GM19397 (cell line): ENCODE data around the gene KHK.
"Not testable (repeated sequence)": the region's sequence is repeated elsewhere in the genome, so short reads cannot be mapped to it uniquely, and the experiment has no call there.

Experiments used
- ATAC-seq: cut with Tn5 transposase; IDR thresholded peaks from one replicate; pipeline ENCODE4 v1.9.1; 2021; ENCODE audit warnings: mild to moderate bottlenecking, moderate library complexity; ENCODE audit not compliant: unreplicated experiment

Gene KHK

DNA sequence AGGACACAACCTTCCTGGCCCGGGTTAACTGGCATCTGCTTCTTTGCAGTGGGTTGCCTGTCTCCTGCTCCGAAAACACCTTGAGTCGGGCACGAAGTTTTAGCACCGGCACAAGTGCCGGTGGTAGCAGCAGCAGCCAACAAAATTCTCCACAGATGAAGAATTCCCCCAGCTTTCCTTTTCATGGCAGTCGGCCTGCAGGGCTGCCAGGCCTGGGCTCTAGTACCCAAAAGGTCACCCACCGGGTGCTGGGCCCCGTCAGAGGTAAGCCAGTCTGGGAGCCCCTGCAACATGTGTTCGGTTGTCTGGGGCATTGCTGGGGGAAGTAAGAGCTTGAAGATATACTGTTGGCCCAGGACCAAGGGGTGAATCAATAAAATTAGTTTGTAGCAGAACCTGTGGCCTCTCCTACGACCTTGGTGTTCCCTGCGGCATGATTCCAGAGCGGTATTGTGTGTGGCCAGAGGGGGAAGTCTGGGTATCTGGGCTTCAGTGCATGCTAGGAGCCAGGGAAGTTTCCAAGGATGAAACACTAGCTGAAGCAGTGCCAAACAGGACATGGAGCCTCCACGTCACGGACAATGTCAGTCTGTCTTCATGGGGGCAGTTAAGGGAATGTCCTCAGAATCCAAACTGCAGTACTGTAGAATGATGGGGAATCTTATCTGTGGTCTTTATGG lies 27.3 kb upstream of the KHK start:
- no peak for ATAC-seq

DNA sequence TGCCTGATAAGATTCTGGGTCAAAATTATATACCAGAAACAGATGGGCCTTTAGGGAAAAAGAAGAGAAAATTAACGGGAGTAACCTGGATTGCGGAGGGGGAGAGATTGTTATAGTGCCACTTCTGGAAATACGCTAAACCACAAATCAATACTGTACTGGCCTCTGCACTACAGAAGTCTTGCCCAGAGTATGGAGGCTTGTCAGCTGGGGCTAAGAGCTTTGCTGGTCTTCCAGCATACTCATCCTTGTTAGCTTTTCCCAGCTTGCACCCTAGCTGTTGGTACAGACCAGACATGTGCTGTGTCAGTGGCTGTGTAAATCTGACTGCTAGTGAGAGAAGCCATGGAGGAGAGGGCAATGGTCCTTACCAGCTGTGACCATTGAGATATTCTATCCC lies 26.2 kb upstream of the KHK start:
- ATAC-seq: no peak

DNA sequence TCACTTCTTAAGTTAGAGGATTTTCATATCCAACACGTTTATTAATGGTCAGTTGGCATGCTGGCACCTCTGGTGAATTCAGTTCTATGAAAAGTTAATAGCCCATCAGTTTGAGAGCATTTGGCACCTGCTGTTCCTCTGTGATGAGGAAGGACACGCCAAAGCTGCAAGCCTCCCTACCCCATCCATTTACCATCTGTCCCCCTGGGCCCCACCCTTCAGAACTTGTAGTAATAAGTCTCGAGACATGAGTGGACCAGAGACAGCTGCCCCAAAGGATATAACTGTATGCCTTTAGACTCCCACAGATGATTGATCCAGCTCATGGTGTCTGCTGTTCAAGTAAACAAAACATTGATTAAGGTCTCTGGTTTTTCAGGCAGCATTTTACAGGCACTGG lies 21.4 kb upstream of the KHK start:
- ATAC-seq: no peak

DNA sequence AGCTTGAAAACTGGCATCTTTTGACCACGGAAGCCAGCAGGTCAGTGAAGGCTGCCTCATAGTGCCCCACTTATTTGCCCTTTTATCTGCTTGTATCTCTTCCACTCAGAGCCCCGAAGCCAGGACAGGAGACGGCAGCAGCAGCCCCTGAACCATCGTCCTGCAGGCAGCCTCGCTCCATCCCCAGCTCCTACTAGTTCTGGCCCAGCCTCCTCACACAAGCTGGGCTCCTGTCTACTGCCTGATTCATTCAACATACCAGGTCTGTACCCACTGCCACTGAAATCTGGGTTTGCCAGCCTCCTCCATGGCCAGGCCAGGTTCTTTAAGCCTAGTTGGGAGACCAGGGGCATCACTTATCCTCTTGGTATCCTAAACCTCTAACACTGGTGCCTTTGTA lies 19.2 kb upstream of the KHK start:
- no peak for ATAC-seq

DNA sequence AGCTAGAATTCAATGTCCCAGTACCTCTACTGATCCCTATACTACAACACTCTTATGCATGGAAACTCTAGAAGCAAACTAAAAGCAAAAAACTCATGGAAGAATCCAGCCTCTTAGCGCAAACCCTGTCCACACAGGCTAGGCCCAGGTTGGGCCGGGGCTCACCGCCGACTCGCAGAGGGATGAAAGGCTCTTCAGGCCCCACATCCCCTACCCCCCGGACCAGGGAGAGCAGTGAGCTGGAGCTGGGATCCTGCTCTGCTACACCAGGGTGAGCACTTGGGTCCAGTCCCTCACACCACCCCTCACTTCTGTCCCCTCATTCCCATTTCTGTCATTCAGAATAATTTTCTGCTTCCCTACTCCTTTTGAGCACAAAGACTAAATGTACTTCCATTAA lies 17.1 kb upstream of the KHK start:
- no peak for ATAC-seq

DNA sequence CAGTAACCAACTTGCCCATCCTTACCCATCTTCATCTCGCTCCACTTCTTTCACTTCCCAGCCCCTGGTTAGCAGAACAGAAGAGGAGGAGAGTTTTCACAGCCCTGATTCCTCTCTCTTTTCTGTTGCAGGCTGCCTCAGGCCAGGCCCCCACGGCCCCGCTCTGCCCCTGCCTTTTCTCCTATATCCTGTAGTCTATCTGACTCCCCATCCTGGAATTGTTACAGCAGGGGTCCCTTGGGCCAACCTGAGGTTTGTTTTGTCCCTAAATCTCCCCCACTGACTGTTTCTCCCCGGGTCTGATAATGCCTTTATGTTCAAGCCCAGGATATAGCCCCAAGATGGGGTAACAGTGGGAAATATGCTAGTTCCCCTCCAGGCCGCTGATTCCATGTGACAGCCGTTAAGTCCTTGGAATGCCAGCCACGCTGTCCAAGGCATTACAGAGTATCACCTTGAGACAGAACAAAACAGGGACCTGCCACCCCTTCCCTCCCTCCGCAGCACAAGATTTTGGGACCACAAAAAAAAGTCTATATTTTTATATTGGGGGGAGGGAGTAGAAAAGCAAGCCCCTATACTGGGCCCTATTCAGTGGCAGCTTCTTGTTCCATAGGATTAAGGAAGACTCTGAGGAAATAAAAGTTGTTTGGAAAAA lies 16.5 kb upstream of the KHK start:
- no peak for ATAC-seq

DNA sequence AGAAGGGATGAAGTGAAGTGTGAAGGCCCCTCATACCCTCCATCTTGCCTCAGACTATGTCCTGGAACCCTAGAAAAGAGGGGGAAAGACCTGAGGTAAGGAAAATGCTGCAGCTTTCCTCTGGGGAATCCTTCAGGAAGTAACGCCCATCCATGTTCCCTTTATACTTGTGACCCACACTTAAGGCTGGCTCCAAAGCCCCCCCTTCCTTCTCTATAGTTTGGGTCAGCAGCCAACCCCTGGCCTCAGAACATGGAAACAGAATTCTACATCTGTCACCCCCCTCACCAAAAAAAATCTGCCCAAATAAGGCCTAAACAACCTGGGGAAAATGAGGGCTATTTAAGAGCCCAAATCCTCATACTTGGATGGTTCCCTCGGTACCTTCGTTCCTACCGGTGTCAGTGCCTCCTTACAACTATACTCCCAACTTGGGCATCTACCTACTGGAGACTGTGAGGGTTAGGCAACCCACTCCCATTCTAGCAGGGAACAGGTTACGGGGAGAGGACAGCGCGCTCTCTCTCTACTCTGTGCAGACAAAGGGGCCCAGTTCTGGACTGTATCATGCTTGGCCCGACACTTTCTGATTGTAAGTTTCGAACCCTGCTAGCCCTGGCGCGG lies 15.8 kb upstream of the KHK start:
- no peak for ATAC-seq

DNA sequence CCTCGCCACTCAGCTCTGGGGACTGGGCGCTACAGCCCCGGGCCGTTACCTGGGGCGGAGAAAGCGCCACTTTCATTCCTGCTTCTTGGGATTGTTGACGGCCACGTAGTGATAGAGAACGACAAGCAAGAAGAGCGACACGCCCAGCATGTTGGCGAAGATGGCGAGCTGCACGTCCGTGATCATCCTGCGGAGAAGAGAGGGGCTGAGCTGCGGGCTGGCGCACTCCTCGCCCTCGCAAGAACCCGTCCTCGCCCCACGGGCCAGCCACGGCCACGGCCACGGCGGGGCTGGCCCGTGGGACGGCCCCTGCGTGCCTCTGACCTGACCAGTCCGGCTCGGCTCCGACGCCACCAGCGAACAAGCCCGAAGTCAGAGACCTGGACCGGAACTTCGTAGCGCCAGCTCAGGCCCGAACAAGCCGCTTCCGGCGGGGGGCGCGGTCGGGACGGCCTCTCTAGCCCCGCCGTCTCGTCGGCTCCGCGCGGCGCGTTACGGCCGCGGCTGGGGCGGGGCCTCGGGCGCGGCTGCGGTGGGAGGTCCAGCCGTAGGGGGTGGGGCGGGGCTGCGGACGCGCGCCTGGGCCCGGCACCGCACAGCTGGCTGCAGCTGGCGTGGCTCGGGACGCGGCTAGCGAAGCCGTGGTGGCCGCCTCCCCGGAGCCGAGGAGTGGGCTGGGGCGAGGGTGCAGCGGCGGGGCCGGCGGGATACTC lies 15.1 kb upstream of the KHK start, which contains the start of gene OST4:
OST4 (minus strand) TSS at position 378 of the 713 bp plus-strand sequence.
- ATAC-seq: peak; percentile 89

DNA sequence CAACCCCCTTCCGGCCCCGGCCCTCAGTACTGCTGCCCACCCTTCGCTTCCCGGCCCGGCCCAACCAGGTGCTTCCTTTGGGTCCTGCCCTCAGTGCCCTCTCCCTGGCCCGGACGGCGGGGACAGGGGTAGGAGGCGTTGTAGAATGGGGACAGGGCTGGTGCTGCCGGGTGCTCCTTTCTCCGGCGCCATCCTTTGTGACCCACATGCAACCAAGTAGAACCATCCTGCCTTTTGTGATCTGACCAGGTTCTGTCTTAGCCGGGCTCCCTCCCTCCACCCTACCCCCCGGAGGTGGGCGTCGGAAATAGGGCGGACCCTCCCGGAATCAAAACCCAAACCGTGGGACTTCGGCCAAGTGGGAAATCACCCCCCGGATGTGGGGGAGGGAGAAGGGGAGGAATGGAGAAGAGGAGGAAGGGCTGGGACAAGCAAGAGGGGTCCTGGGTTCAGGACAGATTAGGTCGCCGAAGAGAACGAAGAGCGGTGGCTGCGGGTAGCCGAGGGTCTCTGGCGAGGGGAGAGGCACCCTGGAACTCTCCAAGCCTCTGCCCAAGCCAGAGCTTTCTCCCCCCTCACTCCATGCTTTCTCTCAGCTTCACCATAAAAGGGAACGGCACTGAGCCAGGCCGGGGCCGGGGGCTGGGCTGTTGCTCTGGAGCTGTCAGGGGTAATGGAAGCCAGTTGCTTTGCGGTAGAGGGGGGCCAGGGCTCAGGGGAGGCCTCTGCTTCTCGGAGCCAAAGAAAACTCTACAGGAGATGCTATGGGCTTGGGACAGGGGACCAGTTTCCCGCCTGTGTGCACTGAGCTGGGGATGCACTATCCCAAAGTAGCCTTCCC lies 14.4 kb upstream of the KHK start:
- ATAC-seq: no peak

DNA sequence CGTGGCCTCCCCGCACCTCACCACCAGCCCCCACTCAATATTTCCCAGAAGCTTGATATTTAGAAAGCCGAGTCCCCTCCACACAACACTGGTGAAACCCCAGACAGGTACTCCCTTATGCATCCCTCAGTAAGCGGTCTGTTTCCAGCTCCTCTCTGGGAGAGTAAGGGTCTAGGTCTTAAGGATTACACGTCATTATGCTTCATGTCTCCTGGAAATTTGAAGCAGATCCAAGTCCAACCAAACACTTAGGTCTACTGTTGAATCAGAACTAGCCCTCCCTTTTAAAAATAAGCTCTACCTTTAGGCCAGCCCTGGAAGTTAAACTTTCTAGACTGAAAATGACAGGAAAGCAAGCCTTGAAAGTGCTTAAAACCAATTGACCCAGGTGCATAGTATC lies 13.7 kb upstream of the KHK start:
- ATAC-seq: no peak

DNA sequence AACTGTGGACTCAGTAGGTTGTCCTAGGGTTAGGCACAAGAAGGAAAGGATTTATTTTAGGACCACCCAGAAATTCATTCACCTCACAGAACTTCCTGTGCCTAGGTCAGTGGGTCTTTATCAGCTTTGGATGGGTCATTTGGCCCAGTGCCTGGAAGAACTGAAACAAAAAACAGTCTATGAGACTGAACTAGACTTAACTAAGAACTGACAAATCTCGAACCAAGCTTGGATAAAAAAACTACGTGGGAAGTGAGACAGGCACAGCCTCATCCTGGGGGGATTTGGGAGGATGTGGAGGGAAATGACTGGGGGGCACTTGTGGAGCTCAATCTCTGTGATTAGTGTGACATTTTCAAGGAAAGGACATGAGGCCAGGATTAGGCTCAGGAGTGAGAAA lies 12.8 kb upstream of the KHK start:
- no peak for ATAC-seq

DNA sequence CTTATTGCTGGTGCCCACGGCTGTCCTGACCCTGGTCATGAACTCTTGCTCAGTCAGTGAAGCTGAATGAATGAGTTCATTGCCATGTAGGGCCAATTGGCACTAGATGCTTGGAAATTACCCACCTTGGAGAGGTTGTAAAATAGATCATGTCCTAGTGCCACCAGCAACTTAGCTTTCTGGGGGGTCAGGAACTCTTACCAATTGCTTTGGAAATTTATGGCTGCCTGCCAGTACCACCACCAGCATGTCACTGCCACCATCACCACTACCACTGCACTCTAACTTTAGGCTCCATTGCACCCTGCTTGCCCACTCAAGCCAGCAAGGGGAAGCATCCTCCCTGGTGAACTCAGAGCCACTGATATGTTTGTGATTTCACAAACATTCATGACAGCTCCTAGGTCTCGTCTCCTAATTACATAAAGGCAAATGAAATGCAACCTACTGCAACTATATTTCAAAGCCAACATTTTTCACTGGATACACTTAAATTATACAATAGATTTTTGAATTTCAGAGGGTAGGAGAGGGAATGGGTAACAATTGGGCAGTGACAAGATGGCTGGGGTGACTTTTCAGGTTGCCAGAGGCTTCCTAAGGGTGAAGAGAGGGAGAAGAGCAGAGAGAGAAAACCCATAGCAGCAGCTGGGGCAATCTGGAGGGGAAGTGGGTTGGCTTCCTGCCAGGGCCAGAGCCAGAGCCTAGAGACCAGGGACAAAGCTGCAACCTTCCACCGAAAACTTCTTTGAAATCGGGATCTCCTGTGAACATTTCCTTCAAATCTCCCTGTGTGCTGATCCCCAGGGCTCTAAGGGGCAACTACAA lies 11.6 kb upstream of the KHK start:
- no peak for ATAC-seq

DNA sequence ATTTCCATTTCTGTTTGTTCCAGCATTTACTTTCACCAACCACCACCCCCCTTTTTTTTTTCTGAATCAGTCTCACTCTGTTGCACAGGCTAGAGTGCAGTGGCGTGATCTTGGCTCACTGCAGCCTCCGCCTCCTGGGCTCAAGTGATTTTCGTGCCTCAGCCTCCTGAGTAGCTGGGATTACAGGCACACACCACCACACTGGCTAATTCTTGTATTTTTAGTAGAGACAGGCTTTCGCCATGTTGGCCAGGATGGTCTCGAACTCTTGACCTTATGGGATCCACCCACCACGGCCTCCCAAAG lies 11.1 kb upstream of the KHK start:
- ATAC-seq: not testable (repeated sequence)

DNA sequence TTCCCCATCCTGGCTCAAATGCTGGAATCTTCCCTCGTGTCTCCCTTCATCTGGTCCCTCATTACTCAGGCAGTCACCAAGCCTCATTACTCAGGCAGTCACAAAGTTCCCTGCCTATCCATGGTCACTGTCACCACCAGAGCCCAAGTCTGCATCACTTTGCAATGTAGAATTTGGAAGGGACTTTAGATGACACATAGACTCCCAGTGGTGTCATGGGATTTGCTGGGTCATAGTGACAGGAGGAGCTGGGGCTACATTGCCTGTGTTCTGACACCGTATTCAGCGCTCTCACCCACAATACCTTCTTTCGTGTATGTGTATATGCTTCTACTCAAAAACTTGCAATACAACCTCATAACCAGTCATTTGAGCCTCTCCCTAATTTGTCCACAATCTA lies 10.2 kb upstream of the KHK start:
- no peak for ATAC-seq

DNA sequence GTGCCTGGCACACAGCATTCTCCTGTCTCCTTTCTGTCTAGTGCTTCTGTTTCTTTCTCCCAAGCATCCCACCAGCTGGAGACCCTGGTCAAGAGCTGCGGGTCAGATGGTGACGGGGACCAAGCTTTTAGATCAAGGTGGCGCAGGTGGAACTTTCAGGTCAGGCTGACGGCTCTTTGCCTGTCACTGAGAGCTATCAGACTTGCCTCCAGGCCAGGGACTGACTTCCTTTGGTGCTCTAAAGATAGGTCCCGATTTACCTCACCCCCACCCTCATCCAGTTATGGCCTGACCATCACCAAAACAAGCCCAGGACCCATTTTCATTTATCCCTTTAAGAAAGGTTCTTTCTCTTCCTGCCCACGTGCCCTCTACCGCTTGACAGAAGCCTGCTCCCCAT lies 9.3 kb upstream of the KHK start:
- ATAC-seq: no peak

DNA sequence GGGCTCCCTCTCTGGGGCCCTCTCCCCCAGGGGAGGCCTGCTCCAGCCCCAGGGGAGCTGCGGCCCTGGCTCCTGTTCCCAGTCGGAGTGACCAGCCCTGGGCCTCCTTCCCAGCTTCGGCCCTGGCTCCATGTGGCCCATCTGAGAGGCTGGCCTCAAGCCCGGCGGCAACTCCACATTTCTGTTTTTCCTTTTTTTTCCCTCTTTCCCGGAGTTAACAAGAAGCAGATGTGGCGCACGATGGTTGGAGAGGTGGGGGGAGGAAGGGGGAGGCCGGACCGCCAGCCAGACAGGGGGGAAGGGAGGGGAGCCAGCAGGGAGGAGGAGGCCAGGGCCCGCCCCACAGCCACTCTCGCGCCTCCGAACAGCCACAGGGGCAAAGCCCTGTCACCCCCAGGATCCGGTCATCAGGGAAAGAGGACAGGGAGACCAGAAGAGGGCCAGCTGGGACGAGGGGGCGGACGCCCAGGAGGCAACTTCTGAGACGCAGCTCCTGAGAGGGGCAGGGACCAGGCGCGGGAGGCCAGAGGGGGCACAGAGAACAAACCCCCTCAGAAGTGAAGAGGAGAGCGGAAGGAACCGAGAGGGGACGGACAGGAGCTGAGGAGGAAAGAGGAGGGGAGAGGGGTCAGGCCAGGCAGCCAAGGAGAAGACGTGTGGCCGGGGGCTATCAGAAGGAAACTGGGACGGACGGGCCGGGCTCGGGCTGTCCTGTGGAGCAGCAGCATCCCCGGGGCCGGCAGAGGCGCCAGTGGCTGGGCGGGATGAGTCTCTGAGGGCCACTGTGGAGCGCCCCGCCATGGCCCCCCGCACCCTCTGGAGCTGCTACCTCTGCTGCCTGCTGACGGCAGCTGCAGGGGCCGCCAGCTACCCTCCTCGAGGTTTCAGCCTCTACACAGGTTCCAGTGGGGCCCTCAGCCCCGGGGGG lies 8.0 kb upstream of the KHK start, which contains the start of gene EMILIN1:
EMILIN1 (plus strand) TSS at position 349 of the 928 bp plus-strand sequence; CDS start at position 800, 451 bp downstream.
- no peak for ATAC-seq

DNA sequence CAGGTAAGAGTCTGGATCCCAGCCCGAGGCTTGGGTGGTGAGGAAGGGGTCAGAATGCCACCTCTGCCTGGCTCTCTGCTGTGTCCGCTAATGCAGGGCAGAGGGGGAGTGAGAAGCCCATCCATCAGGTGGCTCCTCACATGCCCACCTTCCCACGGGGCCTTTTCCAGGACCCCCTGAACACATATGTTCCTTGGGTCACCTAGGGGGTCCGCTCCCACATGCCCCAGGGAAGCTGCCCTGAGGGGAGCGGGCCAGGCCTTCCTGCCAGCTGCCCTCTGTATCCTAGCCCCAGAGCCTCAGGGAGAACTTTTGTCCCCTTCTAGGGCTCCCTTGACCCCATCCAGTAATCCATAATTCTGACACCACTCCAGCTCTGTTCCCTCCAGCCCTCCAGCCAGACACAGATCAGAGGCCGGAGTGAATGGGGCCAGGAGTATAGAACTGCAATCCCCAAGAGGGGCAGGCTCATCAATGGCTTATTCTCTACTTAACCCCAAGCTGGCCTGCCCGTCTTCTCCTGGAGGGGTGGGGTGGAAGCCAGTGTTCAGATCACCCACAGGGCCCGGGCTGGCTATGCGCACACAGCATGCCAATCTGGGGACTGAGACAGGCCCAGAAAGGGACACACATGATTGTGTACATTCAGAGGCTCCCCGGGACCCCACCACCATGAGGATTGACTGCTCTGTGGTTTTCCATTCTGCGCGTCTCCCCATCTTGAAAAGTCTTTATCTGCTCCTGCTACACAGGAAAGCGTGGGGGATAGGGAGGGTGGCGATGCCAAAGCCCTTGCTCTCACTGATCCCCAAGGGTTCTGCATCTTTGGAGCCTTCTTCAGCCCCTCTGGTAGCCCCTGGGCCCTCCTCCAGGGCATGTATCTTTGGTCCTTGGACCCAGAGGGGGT lies 7.1 kb upstream of the KHK start:
- ATAC-seq: no peak

DNA sequence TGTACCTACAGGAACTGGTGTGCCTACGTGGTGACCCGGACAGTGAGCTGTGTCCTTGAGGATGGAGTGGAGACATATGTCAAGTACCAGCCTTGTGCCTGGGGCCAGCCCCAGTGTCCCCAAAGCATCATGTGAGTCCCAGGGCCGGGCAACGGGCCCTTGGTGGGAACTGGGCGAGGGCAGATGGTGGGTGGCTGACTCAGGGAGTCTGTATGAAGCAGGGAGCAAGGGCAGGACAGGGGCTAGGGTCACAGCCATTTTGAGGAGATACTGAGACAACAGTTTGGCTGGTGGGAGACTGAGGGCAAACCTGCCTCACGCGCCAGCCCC lies 6.5 kb upstream of the KHK start:
- ATAC-seq: no peak
